Neural progenitor cell (in vitro differentiated cells): Measurements from ENCODE around the gene BCAM. TPM values are rescaled to one million over a fixed set of nuclear protein-coding genes. Genes with fewer than 3 reads are reported as not detected.

Source experiments
- DNase-seq: peaks from one replicate; pipeline ENCODE4 v3.0.0-alpha.2; 2016; ENCODE audit warnings: low spot score
- H2AFZ ChIP-seq: fragments of 200-600 bp; sonication (generic); replicated peaks from 2 replicates; pipeline ENCODE4 v1.6.1; 2016; ENCODE audit warnings: antibody characterized with exemption
- H3F3A ChIP-seq: fragments of 200-600 bp; sonication (generic); 2 replicates; pipeline ENCODE4 v1.6.1; 2016; ENCODE audit warnings: antibody characterized with exemption, low read depth
- H3K27ac ChIP-seq: fragments of 200-600 bp; sonication (generic); 2 replicates; pipeline ENCODE4 v1.5.1; 2016; ENCODE audit warnings: mild to moderate bottlenecking
- H3K27me3 ChIP-seq: fragments of 200-600 bp; sonication (generic); 2 replicates; pipeline ENCODE4 v1.6.1; 2016; ENCODE audit warnings: mild to moderate bottlenecking, moderate library complexity
- H3K36me3 ChIP-seq: fragments of 200-600 bp; sonication (generic); 2 replicates; pipeline ENCODE4 v1.5.1; 2016
- H3K4me1 ChIP-seq: fragments of 200-600 bp; sonication (generic); 2 replicates; pipeline ENCODE4 v1.6.1; 2016; ENCODE audit warnings: mixed run types
- H3K4me2 ChIP-seq: fragments of 200-600 bp; sonication (generic); 2 replicates; pipeline ENCODE4 v1.6.1; 2016
- H3K4me3 ChIP-seq: fragments of 200-600 bp; sonication (generic); 2 replicates; pipeline ENCODE4 v1.5.1; 2016
- H3K79me2 ChIP-seq: fragments of 200-600 bp; sonication (generic); 2 replicates; pipeline ENCODE4 v1.6.1; 2016; ENCODE audit warnings: low read depth
- H3K9ac ChIP-seq: fragments of 200-600 bp; sonication (generic); 2 replicates; pipeline ENCODE4 v1.6.1; 2016
- H3K9me3 ChIP-seq: fragments of 200-600 bp; sonication (generic); 2 replicates; pipeline ENCODE4 v1.5.1; 2016; ENCODE audit warnings: low read depth
- H4K20me1 ChIP-seq: fragments of 200-600 bp; sonication (generic); 2 replicates; pipeline ENCODE4 v1.6.1; 2016; ENCODE audit warnings: low read depth
- H3K27ac Mint-ChIP-seq: 3 replicates; pipeline ENCODE4 v1.8.0; 2021; ENCODE audit warnings: mixed read lengths
- H3K27me3 Mint-ChIP-seq: 2 replicates; pipeline ENCODE4 v1.8.0; 2022; ENCODE audit warnings: low read depth, mild to moderate bottlenecking, inconsistent platforms, moderate library complexity, mixed read lengths; ENCODE audit not compliant: insufficient read depth
- H3K36me3 Mint-ChIP-seq: 3 replicates; pipeline ENCODE4 v1.8.0; 2021; ENCODE audit warnings: mixed read lengths
- H3K4me1 Mint-ChIP-seq: 3 replicates; pipeline ENCODE4 v1.8.0; 2021; ENCODE audit warnings: mixed read lengths
- H3K4me3 Mint-ChIP-seq: 3 replicates; pipeline ENCODE4 v1.8.0; 2021; ENCODE audit warnings: mild to moderate bottlenecking, moderate library complexity, mixed read lengths
- H3K9me3 Mint-ChIP-seq: 3 replicates; pipeline ENCODE4 v1.8.0; 2020; ENCODE audit warnings: mixed read lengths
- EZH2 ChIP-seq: fragments of 200-600 bp; sonication (generic); IDR thresholded peaks from 2 replicates; pipeline ENCODE4 v1.6.1; 2017; ENCODE audit warnings: antibody characterized with exemption, mild to moderate bottlenecking, moderate library complexity
- EZH2phosphoT487 ChIP-seq: fragments of 200-600 bp; sonication (generic); IDR thresholded peaks from 2 replicates; pipeline ENCODE4 v1.6.1; 2017; ENCODE audit warnings: antibody characterized with exemption
- total RNA-seq: library from RNA; depleted of rRNA; stranded (reverse); fragments of >200 nt; gene quantifications from 2 replicates; pipeline ENCODE4 v1.2.3, GENCODE V29; 2015; ENCODE audit warnings: low replicate concordance
- TF ChIP-seq, protein P1 (sequence below): fragments of 200-600 bp; sonication (generic); IDR thresholded peaks from 2 replicates; pipeline ENCODE4 v1.5.1; 2017; ENCODE audit warnings: antibody characterized with exemption, mild to moderate bottlenecking

The BCAM gene
- total RNA-seq, 1 donor from 2014 or later, result 7.1 TPM

DNA sequence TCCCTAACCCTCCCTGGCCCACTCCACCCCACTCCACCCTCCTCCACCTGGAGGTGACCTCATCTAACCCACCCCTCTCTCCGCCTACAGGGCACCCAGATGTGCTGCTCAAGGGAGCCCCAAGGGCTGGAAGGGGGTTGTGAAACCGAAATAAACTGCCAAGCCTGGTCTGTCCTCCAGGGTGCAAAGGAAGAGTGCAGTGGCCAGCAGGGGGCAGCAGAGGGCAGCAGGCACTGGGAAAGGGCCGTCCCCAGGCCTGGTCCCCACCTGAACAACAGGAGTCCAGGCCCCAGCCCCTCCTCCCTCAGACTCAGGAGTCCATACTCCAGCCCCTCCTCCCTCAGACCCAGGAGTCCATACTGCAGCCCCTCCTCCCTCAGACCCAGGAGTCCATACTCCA lies 8.4 kb upstream of the BCAM start:
- Mint-ChIP-seq H3K4me1 (peaks cover 14% of the 10 kb centered on the region), H3K36me3 (no peaks in the 10 kb centered on the region), H3K27me3 (peaks cover 2% of the 10 kb centered on the region), H3K4me3 (no peak overlapping the region), H3K9me3 (no peaks in the 10 kb centered on the region), H3K27ac (no peak overlapping the region)
- Histone ChIP-seq H3K4me3 (no peak overlapping the region), H3K9me3 (no peaks in the 10 kb centered on the region), H3F3A (peaks cover 10% of the 10 kb centered on the region), H3K27ac (no peak overlapping the region), H3K4me1 (peaks cover 7% of the 10 kb centered on the region), H3K27me3 (no peaks in the 10 kb centered on the region), H3K79me2 (no peaks in the 10 kb centered on the region), H3K36me3 (no peaks in the 10 kb centered on the region), H2AFZ (no peak overlapping the region), H4K20me1 (no peaks in the 10 kb centered on the region), H3K4me2 (no peak overlapping the region), H3K9ac (no peak overlapping the region)
- peak; percentile 92 for DNase-seq
- TF ChIP-seq, protein P1, sequence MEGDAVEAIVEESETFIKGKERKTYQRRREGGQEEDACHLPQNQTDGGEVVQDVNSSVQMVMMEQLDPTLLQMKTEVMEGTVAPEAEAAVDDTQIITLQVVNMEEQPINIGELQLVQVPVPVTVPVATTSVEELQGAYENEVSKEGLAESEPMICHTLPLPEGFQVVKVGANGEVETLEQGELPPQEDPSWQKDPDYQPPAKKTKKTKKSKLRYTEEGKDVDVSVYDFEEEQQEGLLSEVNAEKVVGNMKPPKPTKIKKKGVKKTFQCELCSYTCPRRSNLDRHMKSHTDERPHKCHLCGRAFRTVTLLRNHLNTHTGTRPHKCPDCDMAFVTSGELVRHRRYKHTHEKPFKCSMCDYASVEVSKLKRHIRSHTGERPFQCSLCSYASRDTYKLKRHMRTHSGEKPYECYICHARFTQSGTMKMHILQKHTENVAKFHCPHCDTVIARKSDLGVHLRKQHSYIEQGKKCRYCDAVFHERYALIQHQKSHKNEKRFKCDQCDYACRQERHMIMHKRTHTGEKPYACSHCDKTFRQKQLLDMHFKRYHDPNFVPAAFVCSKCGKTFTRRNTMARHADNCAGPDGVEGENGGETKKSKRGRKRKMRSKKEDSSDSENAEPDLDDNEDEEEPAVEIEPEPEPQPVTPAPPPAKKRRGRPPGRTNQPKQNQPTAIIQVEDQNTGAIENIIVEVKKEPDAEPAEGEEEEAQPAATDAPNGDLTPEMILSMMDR, result peak; percentile 94
- TF ChIP-seq EZH2 (no peak), EZH2phosphoT487 (no peak)

DNA sequence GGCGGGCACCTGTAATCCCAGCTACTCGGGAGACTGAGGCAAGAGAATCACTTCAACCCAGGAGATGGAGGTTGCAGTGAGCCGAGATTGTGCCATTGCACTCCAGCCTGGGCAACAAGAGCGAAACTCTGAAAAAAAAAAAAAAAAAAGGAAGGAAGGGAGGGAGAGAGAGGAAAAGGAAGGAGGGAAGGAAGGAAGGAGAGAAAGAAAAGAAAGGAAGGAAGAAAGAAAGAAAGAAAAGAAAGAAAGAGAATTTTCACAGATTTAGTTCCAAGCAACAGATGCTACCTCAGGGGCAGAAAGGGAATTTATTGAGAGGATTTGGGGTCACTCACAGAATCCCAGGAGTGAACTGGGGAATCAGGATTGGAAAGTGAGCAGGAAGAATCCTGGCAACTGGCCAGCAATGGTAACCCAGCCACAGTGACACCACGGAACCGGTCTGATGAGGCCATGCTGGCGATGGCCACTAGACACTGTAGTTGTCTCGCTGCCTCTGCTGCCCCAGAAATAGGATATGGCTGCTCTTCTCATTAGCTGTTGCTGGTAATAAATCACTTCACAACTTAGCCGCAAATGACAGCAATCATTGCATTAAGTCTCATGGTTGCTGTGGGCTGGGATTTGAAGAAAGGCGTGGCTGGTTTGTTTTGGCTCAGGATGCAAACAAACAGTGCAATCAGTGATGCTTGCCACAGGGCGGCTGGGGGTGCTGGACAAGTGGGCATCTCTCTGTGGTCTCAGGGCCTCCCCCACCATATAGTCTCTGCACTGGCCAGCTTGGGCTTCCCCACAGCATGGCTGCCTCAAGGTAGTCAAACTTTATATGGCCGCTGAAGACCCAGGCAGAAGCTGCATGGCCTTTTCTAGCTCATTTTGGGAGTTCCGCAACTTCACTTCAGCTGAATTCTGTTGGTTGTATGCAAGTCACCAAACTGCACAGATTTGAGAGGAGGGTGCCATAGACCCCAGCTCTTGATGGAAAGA lies 5.2 kb upstream of the BCAM start:
- TF ChIP-seq, protein P1, result no peak
- no peak for TF ChIP-seq EZH2phosphoT487
- TF ChIP-seq EZH2, result no peak
- Histone ChIP-seq H3K36me3 (no peaks in the 10 kb centered on the region), H3K27me3 (no peaks in the 10 kb centered on the region), H3K27ac (no peak overlapping the region), H3K4me3 (no peak overlapping the region), H4K20me1 (no peaks in the 10 kb centered on the region), H3K9me3 (no peaks in the 10 kb centered on the region), H3F3A (peaks cover 24% of the 10 kb centered on the region), H3K79me2 (no peaks in the 10 kb centered on the region), H3K9ac (no peak overlapping the region), H3K4me2 (no peak overlapping the region), H2AFZ (no peak overlapping the region), H3K4me1 (peaks cover 12% of the 10 kb centered on the region)
- no peak for DNase-seq
- H3K4me1 Mint-ChIP-seq, result peaks cover 21% of the 10 kb centered on the region
- no peaks in the 10 kb centered on the region for H3K36me3 Mint-ChIP-seq
- peaks cover 12% of the 10 kb centered on the region for H3K27me3 Mint-ChIP-seq
- H3K4me3 Mint-ChIP-seq, result no peak overlapping the region
- H3K9me3 Mint-ChIP-seq, result no peaks in the 10 kb centered on the region
- H3K27ac Mint-ChIP-seq, result no peak overlapping the region

DNA sequence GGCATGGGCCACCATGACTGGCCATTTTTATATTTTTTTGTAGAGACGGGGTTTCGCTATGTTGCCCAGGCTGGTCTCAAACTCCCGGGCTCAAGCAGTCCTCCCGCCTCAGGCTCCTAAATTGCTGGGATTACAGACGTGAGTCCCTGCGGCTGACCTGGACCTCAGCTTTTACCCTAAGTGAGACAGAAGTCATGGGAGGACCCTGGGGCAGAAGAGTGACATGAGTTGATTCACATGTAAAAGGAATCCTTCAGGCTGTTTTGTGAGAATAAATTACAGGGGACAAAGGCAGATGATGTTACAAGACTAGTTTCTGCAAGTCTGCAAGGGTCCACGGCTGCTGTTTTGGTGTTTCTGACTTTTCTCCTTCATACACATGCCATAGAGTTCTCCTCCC lies 2.6 kb upstream of the BCAM start:
- Histone ChIP-seq H3K27me3 (peaks cover 6% of the 10 kb centered on the region), H3K4me3 (no peak overlapping the region), H3K4me2 (no peak overlapping the region), H3K79me2 (no peaks in the 10 kb centered on the region), H3K36me3 (no peaks in the 10 kb centered on the region), H3K9ac (no peak overlapping the region), H4K20me1 (no peaks in the 10 kb centered on the region), H3F3A (peaks cover 27% of the 10 kb centered on the region), H3K4me1 (peaks cover 22% of the 10 kb centered on the region), H3K9me3 (no peaks in the 10 kb centered on the region), H2AFZ (no peak overlapping the region), H3K27ac (no peak overlapping the region)
- H3K27ac Mint-ChIP-seq, result peak overlapping the region; percentile 57
- no peaks in the 10 kb centered on the region for H3K9me3 Mint-ChIP-seq
- no peak for TF ChIP-seq EZH2phosphoT487
- TF ChIP-seq, protein P1, result no peak
- no peak for TF ChIP-seq EZH2
- H3K4me3 Mint-ChIP-seq, result peak overlapping the region; percentile 51
- H3K27me3 Mint-ChIP-seq, result peaks cover 20% of the 10 kb centered on the region
- DNase-seq, result no peak
- H3K36me3 Mint-ChIP-seq, result no peaks in the 10 kb centered on the region
- H3K4me1 Mint-ChIP-seq, result peaks cover 37% of the 10 kb centered on the region
